GM19240 (cell line): ENCODE measurements around the gene RNF144A.

Source experiments
- DNase-seq: peaks from one replicate; pipeline ENCODE4 v3.0.0; 2011; ENCODE audit warnings: low spot score; ENCODE audit not compliant: insufficient read length

RNF144A gene

GRCh38 chr2:7020939-7021470, 103.8 kb downstream of the RNF144A start:
- no peak for DNase-seq

GRCh38 chr2:7022492-7023385, 105.5 kb downstream of the RNF144A start:
- DNase-seq = no peak

GRCh38 chr2:7023542-7023941, 106.3 kb downstream of the RNF144A start:
- DNase-seq = no peak

- no peak for DNase-seq
Measured at GRCh38 chr2:7024261-7024660, 107.0 kb downstream of the RNF144A start.

GRCh38 chr2:7025082-7025481, 107.9 kb downstream of the RNF144A start:
- DNase-seq = no peak

- DNase-seq = no peak
Measured at GRCh38 chr2:7026742-7027141, 109.5 kb downstream of the RNF144A start.

- DNase-seq = no peak
Measured at GRCh38 chr2:7027411-7027810, 110.2 kb downstream of the RNF144A start.

GRCh38 chr2:7027956-7028655, 110.9 kb downstream of the RNF144A start:
- DNase-seq = no peak

- DNase-seq = no peak
Measured at GRCh38 chr2:7028846-7029245, 111.6 kb downstream of the RNF144A start.

GRCh38 chr2:7029291-7030059, 112.3 kb downstream of the RNF144A start:
- DNase-seq = no peak

- DNase-seq = no peak
Measured at GRCh38 chr2:7030810-7031209, 113.6 kb downstream of the RNF144A start.

- no peak for DNase-seq
Measured at GRCh38 chr2:7031547-7032245, 114.5 kb downstream of the RNF144A start.

- DNase-seq = no peak
Measured at GRCh38 chr2:7032371-7032770, 115.2 kb downstream of the RNF144A start.

GRCh38 chr2:7033136-7033960, 116.1 kb downstream of the RNF144A start:
- no peak for DNase-seq

- no peak for DNase-seq
Measured at GRCh38 chr2:7034303-7034702, 117.1 kb downstream of the RNF144A start.

GRCh38 chr2:7035884-7036283, 118.7 kb downstream of the RNF144A start:
- no peak for DNase-seq

- peak; percentile 60 for DNase-seq
Measured at GRCh38 chr2:7037340-7038333, 120.4 kb downstream of the RNF144A start.

GRCh38 chr2:7040547-7040946, 123.3 kb downstream of the RNF144A start:
- DNase-seq = no peak

- DNase-seq = no peak
Measured at GRCh38 chr2:7041421-7041820, 124.2 kb downstream of the RNF144A start.
